HG03432 (cell line): ENCODE results near the gene CCDC50.

Experiments
- ATAC-seq: cut with Tn5 transposase; IDR thresholded peaks from one replicate; pipeline ENCODE4 v1.9.1; 2021; ENCODE audit warnings: mild to moderate bottlenecking, moderate library complexity; ENCODE audit not compliant: unreplicated experiment

CCDC50 gene

GRCh38 chr3:191414732-191415131 is 85.5 kb downstream of the CCDC50 start:
- no peak for ATAC-seq

- ATAC-seq, result no peak
Observed at GRCh38 chr3:191415566-191415965, 86.4 kb downstream of the CCDC50 start.

GRCh38 chr3:191417457-191417729 is 88.2 kb downstream of the CCDC50 start:
- ATAC-seq, result no peak

- ATAC-seq, result no peak
Observed at GRCh38 chr3:191420771-191421170, 91.6 kb downstream of the CCDC50 start.

- ATAC-seq, result no peak
Observed at GRCh38 chr3:191424881-191425280, 95.7 kb downstream of the CCDC50 start.

GRCh38 chr3:191425322-191425734 is 96.1 kb downstream of the CCDC50 start:
- no peak for ATAC-seq

- no peak for ATAC-seq
Observed at GRCh38 chr3:191426311-191426710, 97.1 kb downstream of the CCDC50 start.

- ATAC-seq, result no peak
Observed at GRCh38 chr3:191428177-191428576, 99.0 kb downstream of the CCDC50 start.

- no peak for ATAC-seq
Observed at GRCh38 chr3:191430103-191430502, 100.9 kb downstream of the CCDC50 start.

- no peak for ATAC-seq
Observed at GRCh38 chr3:191431160-191431822, 102.1 kb downstream of the CCDC50 start.

GRCh38 chr3:191432162-191432561 is 103.0 kb downstream of the CCDC50 start:
- ATAC-seq, result no peak

- no peak for ATAC-seq
Observed at GRCh38 chr3:191434024-191434423, 104.8 kb downstream of the CCDC50 start.

- no peak for ATAC-seq
Observed at GRCh38 chr3:191435981-191436380, 106.8 kb downstream of the CCDC50 start.

GRCh38 chr3:191438150-191438814 is 109.1 kb downstream of the CCDC50 start:
- no peak for ATAC-seq

GRCh38 chr3:191440532-191440931 is 111.3 kb downstream of the CCDC50 start:
- no peak for ATAC-seq

- no peak for ATAC-seq
Observed at GRCh38 chr3:191441687-191442086, 112.5 kb downstream of the CCDC50 start.

- ATAC-seq, result no peak
Observed at GRCh38 chr3:191444569-191444968, 115.4 kb downstream of the CCDC50 start.
